Activated T-helper 1 cell treated with anti-CD3 and anti-CD28 coated beads, Interleukin-12 subunit alpha, Interleukin-12 subunit beta, Interleukin-2, Interleukin-4 antibody, amounts not matched to agents 30 ng/mL and 10 ng/mL and 1 ng/mL, durations not matched to agents 14 hours and 24 hours and 36 hours (primary cell): ENCODE results near the gene RAB34. TPM values are rescaled to one million over a fixed set of nuclear protein-coding genes. Genes with fewer than 3 reads are reported as not detected.

Experiments used
- DNase-seq: peaks from one replicate; pipeline ENCODE4 v3.0.0; 2021; ENCODE audit warnings: low spot score
- H3K27ac Mint-ChIP-seq: one replicate; pipeline ENCODE4 v1.8.0; 2021; ENCODE audit warnings: mild to moderate bottlenecking, mixed read lengths
- H3K27me3 Mint-ChIP-seq: one replicate; pipeline ENCODE4 v1.8.0; 2022; ENCODE audit warnings: mild to moderate bottlenecking, moderate library complexity, mixed read lengths; ENCODE audit not compliant: insufficient read depth
- H3K36me3 Mint-ChIP-seq: one replicate; pipeline ENCODE4 v1.8.0; 2021; ENCODE audit warnings: low read depth, mixed read lengths
- H3K4me1 Mint-ChIP-seq: one replicate; pipeline ENCODE4 v1.8.0; 2021; ENCODE audit warnings: low read depth, mixed read lengths
- H3K4me3 Mint-ChIP-seq: one replicate; pipeline ENCODE4 v1.8.0; 2021; ENCODE audit warnings: mild to moderate bottlenecking, moderate library complexity, mixed read lengths
- H3K9me3 Mint-ChIP-seq: one replicate; pipeline ENCODE4 v1.8.0; 2021; ENCODE audit warnings: mixed read lengths
- intact Hi-C: fragments of 100-400 bp; cut with micrococcal nuclease; formaldehyde crosslinking; loops from one replicate; pipeline ENCODE4 v1.15.1; 2024
- total RNA-seq: library from RNA; stranded (reverse); gene quantifications from 2 replicates; pipeline ENCODE4 v1.2.3, GENCODE V29; 2022

RAB34 gene
- total RNA-seq, 1 donor from 2014 or later, result 17.6 TPM

DNA sequence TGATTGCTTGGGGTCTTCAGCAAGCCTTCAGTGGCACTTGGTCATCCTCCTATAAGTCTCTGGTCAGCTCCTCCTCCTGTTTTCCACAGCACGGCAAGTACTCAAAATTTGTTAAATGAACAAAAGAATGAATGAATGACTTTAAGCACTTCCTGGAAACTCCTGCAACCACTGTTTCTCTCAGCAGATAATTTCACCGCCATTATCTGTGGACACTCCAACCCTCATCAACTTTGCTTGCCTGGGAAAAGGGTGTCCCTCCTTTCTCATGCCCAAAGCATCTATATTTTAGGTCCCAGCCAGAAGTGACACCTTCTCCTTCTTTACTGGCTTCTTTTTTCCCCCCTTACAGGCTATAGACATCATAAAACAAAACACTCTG, 10.3 kb downstream of the RAB34 start:
- no peaks in the 10 kb centered on the region for H3K9me3 Mint-ChIP-seq
- no peak overlapping the region for H3K4me3 Mint-ChIP-seq
- H3K36me3 Mint-ChIP-seq, result peaks cover 13% of the 10 kb centered on the region
- DNase-seq, result no peak
- no peaks in the 10 kb centered on the region for H3K27me3 Mint-ChIP-seq
- intact Hi-C loops, result no loop called here
- no peak overlapping the region for H3K27ac Mint-ChIP-seq
- peaks cover 14% of the 10 kb centered on the region for H3K4me1 Mint-ChIP-seq

DNA sequence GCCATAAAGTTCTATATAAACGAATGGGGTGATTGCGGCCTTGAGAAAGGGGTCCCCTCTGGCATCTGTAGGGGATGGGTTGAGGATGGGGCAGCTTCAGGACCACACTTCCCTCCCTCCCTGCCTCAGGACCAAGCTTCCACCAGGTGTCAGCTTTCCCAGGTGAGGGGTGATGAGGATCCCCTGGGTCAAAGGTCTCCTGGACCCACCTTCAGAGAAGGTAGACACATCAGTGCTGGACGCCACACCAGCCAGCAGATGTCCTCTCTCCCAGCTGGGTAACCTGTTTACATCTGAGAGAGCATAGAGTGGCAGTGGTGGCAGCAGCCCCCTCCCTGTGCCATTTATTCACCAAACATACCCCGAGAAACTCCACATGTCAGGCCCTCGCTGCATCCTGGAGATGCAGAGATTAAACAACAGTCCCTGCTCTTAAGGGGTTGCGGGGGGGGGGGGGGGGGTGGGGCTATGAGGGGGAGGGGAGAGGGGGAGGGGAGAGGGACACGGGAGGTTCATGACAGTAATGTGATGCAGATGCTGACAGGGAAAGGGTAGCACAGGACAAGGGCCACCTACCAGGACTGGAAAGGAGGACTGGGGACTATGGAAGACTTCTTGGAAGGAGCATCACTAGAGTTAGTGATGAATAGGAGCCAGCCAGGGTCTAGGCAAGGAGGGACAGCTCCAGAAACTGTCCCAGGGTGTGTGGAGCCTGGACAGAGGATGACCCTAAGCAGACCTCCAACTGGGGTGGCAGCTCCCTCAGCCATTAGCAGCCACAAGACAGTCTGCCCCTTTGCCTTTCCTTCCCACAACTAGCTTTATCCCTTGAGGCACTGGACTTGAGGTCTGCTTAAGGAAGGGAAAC, 11.0 kb downstream of the RAB34 start:
- Mint-ChIP-seq H3K4me1 (peaks cover 7% of the 10 kb centered on the region), H3K36me3 (peaks cover 17% of the 10 kb centered on the region), H3K9me3 (no peaks in the 10 kb centered on the region), H3K27me3 (no peaks in the 10 kb centered on the region), H3K4me3 (no peak overlapping the region), H3K27ac (no peak overlapping the region)
- DNase-seq, result no peak
- intact Hi-C loops, result no loop called here

DNA sequence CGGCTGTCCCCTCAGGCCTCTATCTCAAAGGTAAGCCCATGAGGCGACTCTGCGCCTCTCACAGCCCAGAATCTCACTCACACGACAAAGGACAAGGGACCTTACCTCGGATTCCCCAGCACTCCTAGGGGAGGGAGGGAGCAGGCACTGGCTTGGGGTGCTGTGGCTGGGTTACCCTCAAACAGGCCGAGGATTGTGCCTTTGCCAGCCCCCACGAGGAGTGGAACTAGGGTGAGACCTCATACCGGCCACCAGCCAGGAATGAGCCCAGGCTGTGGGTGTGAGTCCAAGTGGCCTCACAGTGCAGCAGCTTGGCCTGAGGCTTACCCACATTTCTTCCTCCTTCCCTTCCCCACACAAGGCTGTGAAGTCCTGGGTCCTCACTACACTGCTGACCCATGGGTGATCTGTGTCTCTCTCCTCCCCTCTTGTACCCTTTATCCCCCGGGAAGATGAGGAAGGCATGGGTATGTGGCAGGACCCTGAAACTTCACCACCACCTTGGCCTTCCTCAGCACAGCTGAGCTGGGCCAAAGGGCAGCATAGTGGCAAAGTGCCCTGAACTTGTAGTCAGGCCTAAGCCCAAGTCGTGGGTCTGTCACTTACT, 11.8 kb downstream of the RAB34 start:
- DNase-seq, result no peak
- peak overlapping the region; percentile 31 for H3K27ac Mint-ChIP-seq
- intact Hi-C loops, result no loop called here
- peaks cover 22% of the 10 kb centered on the region for H3K36me3 Mint-ChIP-seq
- no peaks in the 10 kb centered on the region for H3K27me3 Mint-ChIP-seq
- H3K4me1 Mint-ChIP-seq, result peaks cover 5% of the 10 kb centered on the region
- H3K4me3 Mint-ChIP-seq, result no peak overlapping the region
- H3K9me3 Mint-ChIP-seq, result no peaks in the 10 kb centered on the region

DNA sequence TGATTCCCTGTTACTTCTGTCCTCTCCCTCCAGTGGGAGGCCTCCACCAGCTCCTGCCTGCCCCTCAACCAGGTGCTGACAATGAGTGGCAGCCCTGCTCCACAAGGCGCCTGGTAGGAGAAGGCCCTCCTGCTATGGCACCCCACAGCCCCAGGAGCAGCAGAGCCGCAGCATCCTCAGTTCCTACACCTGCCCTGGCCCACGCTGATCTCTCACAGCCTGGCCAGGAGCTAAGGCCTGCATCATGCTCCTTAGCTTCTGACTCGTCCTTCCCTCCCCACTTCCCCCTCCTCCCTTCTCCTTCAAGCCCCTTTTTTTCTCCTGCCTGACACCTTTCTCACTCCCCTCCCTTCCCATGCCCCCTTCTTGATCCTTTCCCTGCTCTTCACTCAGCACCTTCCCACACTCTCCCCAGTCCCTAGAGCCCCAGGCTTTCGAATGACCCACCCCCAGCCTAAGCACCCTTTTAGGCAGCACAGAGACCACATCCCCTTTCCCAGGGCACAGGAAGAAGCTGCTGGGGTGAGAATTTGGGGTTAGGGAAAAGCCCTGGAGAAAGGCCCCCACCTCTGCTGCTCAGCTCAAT, 12.5 kb downstream of the RAB34 start:
- no peak overlapping the region for H3K27ac Mint-ChIP-seq

DNA sequence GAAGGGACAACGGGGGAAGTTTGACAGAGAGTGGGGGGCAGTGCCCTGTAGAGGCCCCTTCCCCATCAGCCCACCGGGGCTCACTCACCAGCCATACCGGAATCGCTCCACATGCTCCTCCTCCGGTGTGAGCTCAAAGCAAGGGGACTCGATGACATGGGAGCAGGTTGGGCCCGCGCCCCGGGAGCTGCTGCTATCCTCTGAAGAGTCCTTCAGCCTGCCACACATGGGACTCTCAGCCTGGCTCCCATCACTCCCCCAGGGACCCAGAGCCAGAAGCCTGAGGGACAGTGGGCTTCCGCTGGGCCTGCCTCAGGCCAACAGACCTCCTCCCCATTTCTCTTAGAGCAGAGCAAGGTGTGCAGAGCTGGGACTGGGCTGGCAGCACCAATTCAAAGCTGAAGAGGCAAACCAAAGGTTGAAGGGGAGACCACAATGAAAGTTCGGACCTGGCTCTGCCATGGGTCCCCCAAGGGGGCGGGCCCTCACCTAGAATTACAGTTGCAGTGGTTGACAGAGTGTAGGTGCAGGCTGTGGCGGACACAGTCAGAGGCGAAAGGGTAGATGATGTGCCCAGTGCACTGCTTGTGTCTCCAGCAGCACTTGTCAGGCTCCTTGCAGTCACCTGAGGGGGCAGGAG, 13.3 kb downstream of the RAB34 start:
- Mint-ChIP-seq H3K4me3 (no peak overlapping the region), H3K27me3 (no peaks in the 10 kb centered on the region), H3K4me1 (no peaks in the 10 kb centered on the region), H3K36me3 (peaks cover 36% of the 10 kb centered on the region), H3K9me3 (no peaks in the 10 kb centered on the region), H3K27ac (no peak overlapping the region)
- no peak for DNase-seq
- intact Hi-C loops, result no loop called here

More for the DNA sequence above, 12.5 kb downstream of the RAB34 start:
- H3K4me1 Mint-ChIP-seq, result no peaks in the 10 kb centered on the region
- H3K9me3 Mint-ChIP-seq, result no peaks in the 10 kb centered on the region
- H3K36me3 Mint-ChIP-seq, result peaks cover 27% of the 10 kb centered on the region
- no peak overlapping the region for H3K4me3 Mint-ChIP-seq
- H3K27me3 Mint-ChIP-seq, result no peaks in the 10 kb centered on the region
- no peak for DNase-seq
- intact Hi-C loops, result no loop called here

DNA sequence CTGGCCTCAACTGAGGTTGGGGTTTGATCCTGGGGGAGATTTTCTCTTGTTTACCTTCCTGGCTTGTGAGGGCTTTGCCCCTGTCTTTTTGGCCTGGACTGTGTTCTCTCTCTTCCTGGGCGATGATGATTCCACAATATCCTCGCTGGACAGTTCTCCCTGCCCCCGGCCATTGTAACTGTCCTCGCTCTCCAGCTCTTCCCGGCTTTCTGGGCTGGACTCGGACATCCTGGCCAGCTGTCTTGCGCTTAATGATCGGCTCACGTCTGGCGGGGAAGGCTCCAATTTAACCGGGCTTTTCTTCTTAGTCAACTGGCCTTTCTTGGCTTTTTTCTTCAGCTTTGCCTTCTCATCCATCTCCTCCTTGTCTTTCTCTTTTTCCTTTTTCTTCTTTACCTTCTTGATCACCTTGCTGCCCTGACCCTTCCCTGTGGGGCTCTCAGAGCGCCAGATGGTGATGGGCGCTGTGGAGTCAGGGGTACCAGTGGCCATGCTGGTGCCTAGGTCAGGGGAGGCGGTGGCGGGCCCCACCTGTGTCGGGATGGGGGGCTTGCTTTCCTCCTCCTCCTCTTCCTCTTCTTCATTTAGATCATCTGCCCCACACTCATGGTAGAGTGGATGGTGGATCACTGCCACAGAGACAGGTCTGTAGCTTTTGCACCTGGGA, 14.0 kb downstream of the RAB34 start:
- H3K36me3 Mint-ChIP-seq, result peaks cover 37% of the 10 kb centered on the region
- DNase-seq, result no peak
- no peaks in the 10 kb centered on the region for H3K9me3 Mint-ChIP-seq
- intact Hi-C loops, result no loop called here
- H3K27ac Mint-ChIP-seq, result no peak overlapping the region
- no peak overlapping the region for H3K4me3 Mint-ChIP-seq
- H3K4me1 Mint-ChIP-seq, result no peaks in the 10 kb centered on the region
- no peaks in the 10 kb centered on the region for H3K27me3 Mint-ChIP-seq

DNA sequence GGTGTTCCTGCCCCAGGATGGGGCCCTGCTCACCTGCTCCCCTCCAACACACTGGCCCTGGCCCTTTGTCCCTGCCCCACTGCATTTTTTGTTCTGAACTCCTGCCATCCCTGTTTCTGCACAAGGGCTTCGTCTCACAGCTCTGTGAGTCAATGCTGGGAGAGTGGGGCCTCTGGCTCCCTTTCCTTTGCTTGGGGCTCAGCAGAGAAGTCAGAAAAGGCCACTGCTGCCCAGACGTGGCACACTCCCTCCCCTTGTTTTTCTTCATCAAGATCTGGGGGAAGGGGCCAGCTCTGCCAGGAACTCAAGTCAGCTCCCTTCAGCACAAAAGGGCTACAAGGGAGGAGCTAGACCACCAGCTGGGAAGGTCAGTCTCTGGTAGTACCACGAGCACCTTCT, 14.9 kb downstream of the RAB34 start:
- no peak overlapping the region for H3K4me3 Mint-ChIP-seq
- no peaks in the 10 kb centered on the region for H3K9me3 Mint-ChIP-seq
- H3K27me3 Mint-ChIP-seq, result no peaks in the 10 kb centered on the region
- intact Hi-C loops, result no loop called here
- H3K4me1 Mint-ChIP-seq, result no peaks in the 10 kb centered on the region
- no peak overlapping the region for H3K27ac Mint-ChIP-seq
- DNase-seq, result no peak
- H3K36me3 Mint-ChIP-seq, result peaks cover 42% of the 10 kb centered on the region

DNA sequence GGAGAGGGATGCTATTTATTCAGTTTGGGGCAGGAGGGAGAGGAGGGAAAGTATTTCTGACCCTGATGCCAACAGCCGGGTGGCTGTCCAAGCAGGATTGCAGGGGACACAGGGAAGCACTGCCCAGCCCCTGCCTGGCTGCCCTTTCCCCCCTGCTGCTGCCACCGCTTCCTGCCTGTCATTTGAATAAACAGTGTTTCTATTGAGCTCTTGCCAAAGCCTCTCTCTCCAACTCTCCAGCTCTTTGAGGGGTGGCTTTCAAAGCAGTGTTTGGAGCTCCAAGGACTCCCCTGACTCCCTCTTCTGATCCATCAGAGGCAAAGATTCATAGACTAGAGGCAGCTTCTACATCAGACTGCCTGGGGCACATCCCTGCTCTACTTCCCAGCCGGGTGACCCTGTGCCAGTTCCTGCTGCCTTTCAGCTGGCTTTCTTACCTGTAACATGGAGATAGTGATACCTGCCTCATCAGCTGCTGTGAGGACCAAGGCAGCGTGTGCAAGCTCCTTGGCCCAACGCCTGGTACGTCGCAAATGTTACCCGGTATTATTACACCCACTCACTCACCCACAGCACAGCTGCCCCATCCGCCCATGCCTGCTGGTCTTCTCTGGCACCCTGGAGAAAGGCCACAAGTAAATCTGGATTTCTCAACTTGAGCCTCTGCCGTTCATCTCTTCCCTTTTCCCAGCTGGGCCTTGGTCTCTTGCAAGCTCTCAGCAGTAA, 15.5 kb downstream of the RAB34 start:
- Mint-ChIP-seq H3K4me3 (no peak overlapping the region), H3K27ac (no peak overlapping the region), H3K36me3 (peaks cover 46% of the 10 kb centered on the region), H3K4me1 (no peaks in the 10 kb centered on the region), H3K9me3 (no peaks in the 10 kb centered on the region), H3K27me3 (no peaks in the 10 kb centered on the region)
- no peak for DNase-seq
- intact Hi-C loops, result no loop called here

DNA sequence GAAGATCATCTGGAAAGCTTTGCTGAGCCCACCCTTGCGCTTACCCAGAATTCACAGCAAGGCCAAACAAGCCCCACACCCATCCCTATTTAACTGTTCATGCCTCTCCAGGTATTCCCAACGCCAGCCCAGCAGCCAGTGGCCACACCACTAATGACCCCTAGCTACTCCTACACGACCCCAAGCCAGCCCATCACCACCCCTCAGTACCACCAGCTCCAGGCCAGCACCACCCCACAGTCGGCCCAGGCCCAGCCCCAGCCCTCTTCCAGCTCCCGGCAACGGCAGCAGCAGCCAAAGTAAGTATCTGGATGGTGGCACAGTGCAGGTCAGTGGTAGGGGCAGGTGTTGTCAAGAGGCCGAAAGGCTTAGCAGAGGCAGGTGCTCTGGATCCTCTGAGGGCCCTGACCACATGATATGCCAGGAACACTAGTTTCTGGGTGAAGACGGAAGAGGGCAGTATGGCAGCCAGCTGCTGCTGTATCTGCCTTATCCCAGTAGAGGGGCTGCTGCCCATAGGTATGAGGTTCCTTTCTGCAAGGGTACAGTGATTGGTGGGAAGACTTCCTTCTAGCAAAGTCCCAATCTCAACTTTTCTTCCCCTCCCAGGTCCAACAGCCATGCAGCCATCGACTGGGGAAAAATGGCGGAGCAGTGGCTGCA, 16.7 kb downstream of the RAB34 start:
- Mint-ChIP-seq H3K36me3 (peaks cover 45% of the 10 kb centered on the region), H3K27ac (no peak overlapping the region), H3K4me3 (no peak overlapping the region), H3K27me3 (no peaks in the 10 kb centered on the region), H3K4me1 (no peaks in the 10 kb centered on the region), H3K9me3 (no peaks in the 10 kb centered on the region)
- DNase-seq, result no peak
- intact Hi-C loops, result no loop called here

DNA sequence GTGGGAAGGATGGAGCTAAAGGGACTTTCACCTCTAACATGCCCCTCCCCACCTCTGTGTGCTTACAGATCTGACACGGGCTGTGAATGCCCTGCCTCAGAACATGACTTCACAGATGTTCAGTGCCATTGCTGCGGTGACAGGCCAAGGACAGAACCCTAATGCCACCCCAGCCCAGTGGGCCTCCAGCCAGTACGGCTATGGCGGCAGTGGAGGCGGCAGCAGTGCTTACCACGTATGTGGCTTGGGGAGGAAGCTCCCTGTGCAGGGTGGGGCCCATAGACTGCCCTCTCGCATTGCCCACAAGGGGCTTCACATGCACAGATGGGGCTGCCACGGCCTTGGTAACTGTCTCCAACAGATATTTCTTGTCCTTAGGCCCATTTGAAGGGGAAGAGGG, 17.4 kb downstream of the RAB34 start:
- DNase-seq, result no peak
- Mint-ChIP-seq H3K9me3 (no peaks in the 10 kb centered on the region), H3K27me3 (no peaks in the 10 kb centered on the region), H3K36me3 (peaks cover 44% of the 10 kb centered on the region), H3K27ac (no peak overlapping the region), H3K4me3 (no peak overlapping the region), H3K4me1 (no peaks in the 10 kb centered on the region)
- intact Hi-C loops, result no loop called here

DNA sequence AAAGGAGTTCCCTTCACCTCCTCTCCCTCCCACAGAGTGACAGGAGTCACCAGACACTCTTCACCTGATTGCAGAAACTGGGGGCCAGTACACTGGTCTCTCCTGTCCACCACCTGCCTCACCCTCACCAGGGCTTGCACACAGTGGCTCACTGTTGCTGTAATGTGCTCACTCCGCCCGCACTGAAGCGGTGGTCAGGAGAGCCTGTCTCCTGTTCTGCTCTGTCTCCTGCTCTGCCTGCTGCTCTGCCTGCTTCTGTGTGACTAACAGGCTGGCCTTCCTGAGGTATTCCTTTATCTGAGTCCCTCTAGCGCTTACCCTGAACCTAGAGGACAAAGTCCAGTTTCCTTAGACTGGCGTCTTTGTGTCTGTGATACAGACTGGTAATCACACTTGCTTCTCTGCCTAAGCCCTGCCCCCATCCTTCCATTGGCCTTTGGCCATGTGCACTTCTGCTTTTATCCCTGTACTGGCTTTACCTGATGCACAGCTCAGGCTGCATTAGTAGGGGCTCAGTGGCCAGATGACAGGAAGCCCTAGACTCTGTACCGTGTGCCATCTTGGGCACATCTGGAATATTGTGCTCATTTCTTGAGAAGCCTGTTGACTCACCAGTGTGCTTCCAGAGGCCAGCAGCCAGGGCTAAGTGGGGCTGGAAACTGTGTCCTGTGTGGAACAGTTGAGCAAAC, 19.3 kb downstream of the RAB34 start:
- Mint-ChIP-seq H3K9me3 (no peaks in the 10 kb centered on the region), H3K4me1 (no peaks in the 10 kb centered on the region), H3K27me3 (no peaks in the 10 kb centered on the region), H3K4me3 (no peak overlapping the region), H3K36me3 (peaks cover 50% of the 10 kb centered on the region), H3K27ac (no peak overlapping the region)
- DNase-seq, result no peak
- intact Hi-C loops, result no loop called here
